Uterus (tissue), 2 donors: ENCODE data around the gene FAM120A.

Experiments
- CTCF ChIP-seq, 4 experiments: fragments of 200-600 bp in 2 of 4; fragments of 450-650 bp in 2 of 4; sonication (generic) in 2 of 4; IDR thresholded peaks; one replicate each; pipeline ENCODE4 v1.5.1; 2016 to 2019; ENCODE audit warnings: antibody characterized with exemption in 4 of 4, mild to moderate bottlenecking in 2 of 4, moderate library complexity in 1 of 4
- POLR2A ChIP-seq, 2 donors: fragments of 450-650 bp; IDR thresholded peaks; one replicate each; pipeline ENCODE4 v1.6.1; 2016; ENCODE audit warnings: antibody characterized with exemption in 2 of 2, mild to moderate bottlenecking in 1 of 2, moderate library complexity in 1 of 2

- TF ChIP-seq CTCF (IDR thresholded peaks at IDR 0.05) (no peak), POLR2A (IDR thresholded peaks at IDR 0.05) (no peak)
Measured at GRCh38 chr9:93587284-93587650, 135.8 kb downstream of the FAM120A start.
